K562 (cell line): ENCODE measurements around the gene PAX5. TPM values are rescaled to one million over a fixed set of nuclear protein-coding genes. Genes with fewer than 3 reads are reported as not detected.

Source experiments
- ATAC-seq: fragments of 200-7000 bp; cut with Tn5 transposase; 3 replicates; pipeline ENCODE4 v1.9.1; 2020; ENCODE audit warnings: moderate library complexity
- BruUV-seq: library from RNA; stranded (reverse); fragments of 400-500 nt; replicated peaks from 2 replicates; lab custom pipeline; 2021; lab: Mats Ljungman, UMichigan
- CTCF ChIA-PET: fragments of 300-600 bp; formaldehyde crosslinking; extraction: SDS; loops from one replicate; lab custom pipeline; 2021; ENCODE audit warnings: low intra/inter-chr PET ratio; lab: Yijun Ruan, JAX
- POLR2A ChIA-PET: fragments of 300-600, 350-650 bp; sonication (Branson Sonifier 250); formaldehyde crosslinking; extraction: SDS; loops from one replicate; lab custom pipeline; 2021; ENCODE audit warnings: antibody characterized with exemption, inconsistent platforms; lab: Yijun Ruan, JAX
- DNase-seq, 4 experiments: peaks; one replicate each; pipeline versions ENCODE4 v3.0.0 to v3.0.0-alpha.2; 2011 to 2018; ENCODE audit warnings: low spot score in 3 of 4, mixed read lengths in 3 of 4; ENCODE audit errors: extremely low read depth in 1 of 4
- FAIRE-seq: peaks from 2 replicates; lab custom pipeline; 2011; peaks lifted over from hg19 to GRCh38; lab: Jason Lieb, UNC
- H2AFZ ChIP-seq: 2 replicates; pipeline ENCODE4 v1.6.0; 2011; ENCODE audit warnings: low read depth, low read length, control low read depth, inconsistent platforms
- H3K27ac ChIP-seq: fragments of 200-600 bp; 3 replicates; pipeline ENCODE4 v1.8.0; 2011; ENCODE audit warnings: low read depth, mild to moderate bottlenecking, control low read depth, inconsistent platforms, low read length, moderate library complexity, mixed read lengths; ENCODE audit errors: extremely low read depth
- H3K27me3 ChIP-seq, 2 experiments: fragments of 300-600 bp in 1 of 2; 2 replicates in 1 of 2; 3 replicates in 1 of 2; pipeline versions ENCODE4 v1.6.0 to v1.8.0; 2011; ENCODE audit warnings: inconsistent platforms in 2 of 2, low read length in 2 of 2, mild to moderate bottlenecking in 1 of 2, mixed read lengths in 1 of 2, moderate library complexity in 1 of 2; ENCODE audit not compliant: control insufficient read depth in 2 of 2, insufficient read depth in 2 of 2
- H3K36me3 ChIP-seq: fragments of 300-600 bp; 3 replicates; pipeline ENCODE4 v1.8.0; 2011; ENCODE audit warnings: mild to moderate bottlenecking, low read length, inconsistent platforms; ENCODE audit not compliant: control insufficient read depth, insufficient read depth
- H3K4me1 ChIP-seq, 2 experiments: fragments of 200-600 bp in 1 of 2; replicated peaks in 1 of 2; 2 replicates in 1 of 2; 3 replicates in 1 of 2; pipeline versions ENCODE4 v1.5.1 to v1.8.0; 2011; ENCODE audit warnings: inconsistent platforms in 2 of 2, low read length in 2 of 2, mild to moderate bottlenecking in 1 of 2, mixed read lengths in 1 of 2, moderate library complexity in 1 of 2; ENCODE audit not compliant: control insufficient read depth in 2 of 2, insufficient read depth in 2 of 2
- H3K4me2 ChIP-seq: 2 replicates; pipeline ENCODE4 v1.6.1; 2011; ENCODE audit warnings: low read length, control low read depth, inconsistent platforms, mixed read lengths; ENCODE audit not compliant: insufficient read depth
- H3K4me3 ChIP-seq: fragments of 200-600 bp; sonication (generic), shearing (Covaris generic); 2 replicates; pipeline ENCODE4 v1.5.1; 2016; ENCODE audit warnings: control low read depth, inconsistent platforms
- H3K79me2 ChIP-seq: fragments of 200-600 bp; 3 replicates; pipeline ENCODE4 v1.8.0; 2011; ENCODE audit warnings: low read length, inconsistent platforms; ENCODE audit not compliant: control insufficient read depth, insufficient read depth
- H3K9ac ChIP-seq, 2 experiments: 2 replicates each; pipeline versions ENCODE4 v1.6.0 to v1.6.1; 2011; ENCODE audit warnings: low read depth in 2 of 2, low read length in 2 of 2, control low read depth in 1 of 2, inconsistent platforms in 1 of 2, mild to moderate bottlenecking in 1 of 2, mixed read lengths in 1 of 2; ENCODE audit not compliant: insufficient read depth in 1 of 2
- H3K9me1 ChIP-seq: one replicate; pipeline ENCODE4 v1.6.0; 2011; ENCODE audit warnings: inconsistent platforms, mild to moderate bottlenecking, low read length, moderate library complexity; ENCODE audit not compliant: control insufficient read depth, insufficient read depth
- H3K9me3 ChIP-seq: replicated peaks from 2 replicates; pipeline ENCODE4 v1.5.1; 2011; ENCODE audit warnings: low read depth, low read length, inconsistent platforms; ENCODE audit not compliant: control insufficient read depth, insufficient read depth
- H4K20me1 ChIP-seq: replicated peaks from 2 replicates; pipeline ENCODE4 v1.6.1; 2011; ENCODE audit warnings: low read length, inconsistent platforms, mixed read lengths; ENCODE audit not compliant: control insufficient read depth, insufficient read depth
- BACH1 ChIP-seq: fragments of 200-800 bp; sonication (Bioruptor generic); IDR thresholded peaks from 2 replicates; pipeline ENCODE4 v1.6.1; 2016; ENCODE audit warnings: missing genetic modification characterization, missing compliant biosample characterization
- CHD4 ChIP-seq: fragments of 200-600 bp; sonication (generic); IDR thresholded peaks from 3 replicates; pipeline ENCODE4 v1.6.1; 2012; ENCODE audit warnings: low read depth, mild to moderate bottlenecking, mixed read lengths, low read length, inconsistent platforms; ENCODE audit not compliant: insufficient read depth, insufficient replicate concordance, poor library complexity, severe bottlenecking
- E2F4 ChIP-seq: sonication (generic); formaldehyde crosslinking; IDR thresholded peaks from 2 replicates; pipeline ENCODE4 v1.8.0; 2022; ENCODE audit warnings: mild to moderate bottlenecking, low read depth, missing genetic modification reagents
- EGR1 ChIP-seq: fragments of 450-650 bp; conservative IDR thresholded peaks from 2 replicates; pipeline ENCODE4 v1.6.1; 2017; ENCODE audit warnings: mild to moderate bottlenecking
- MXI1 ChIP-seq: IDR thresholded peaks from 2 replicates; pipeline ENCODE4 v1.6.1; 2011; ENCODE audit warnings: low read depth, mild to moderate bottlenecking, improper control_type of control experiment, low read length
- MYC ChIP-seq, 2 experiments: fragments of 250-450 bp in 1 of 2; sonication (Bioruptor Pico) in 1 of 2; IDR thresholded peaks; 2 replicates each; pipeline versions ENCODE4 v1.5.1 to v1.6.1; 2012 to 2021; ENCODE audit warnings: low read depth in 2 of 2, borderline replicate concordance in 1 of 2, improper control_type of control experiment in 1 of 2, low read length in 1 of 2, mild to moderate bottlenecking in 1 of 2, moderate library complexity in 1 of 2
- PHB2 ChIP-seq: fragments of 450-650 bp; IDR thresholded peaks from 2 replicates; pipeline ENCODE4 v1.6.1; 2017; ENCODE audit warnings: low read depth
- TAF15 ChIP-seq: fragments of 200-400 bp; formaldehyde crosslinking; IDR thresholded peaks from 2 replicates; pipeline ENCODE4 v1.6.1; 2017; ENCODE audit warnings: mild to moderate bottlenecking, low read depth, low read length, moderate library complexity
- USF1 ChIP-seq: sonication (generic); formaldehyde crosslinking; IDR thresholded peaks from 2 replicates; pipeline ENCODE4 v1.9.0; 2022; ENCODE audit warnings: mild to moderate bottlenecking, missing genetic modification reagents
- ZNF707 ChIP-seq: fragments of 250-450 bp; sonication (Bioruptor Pico); conservative IDR thresholded peaks from 2 replicates; pipeline ENCODE4 v1.8.0; 2022; ENCODE audit warnings: inconsistent platforms, mild to moderate bottlenecking, moderate library complexity
- WGBS: fragments of 100-300 bp; shearing (Covaris generic); methylation state at CpG from one replicate; pipeline ENCODE4 v1.1.6; 2016; ENCODE audit warnings: low coverage, mixed read lengths; ENCODE audit not compliant: insufficient coverage; ENCODE audit errors: missing lambda C conversion rate; 5-methylcytosine and 5-hydroxymethylcytosine counted together
- in situ Hi-C: fragments of 300-500 bp; cut with MboI; formaldehyde crosslinking; loops from 4 replicates; pipeline ENCODE4 v1.15.0; 2018; ENCODE audit warnings: inconsistent platforms, mixed read lengths
- intact Hi-C: fragments of 100-400 bp; cut with micrococcal nuclease; formaldehyde crosslinking; loops from 2 replicates; pipeline ENCODE4 v1.14.2; 2022
- polyA plus RNA-seq, 8 experiments: library from polyadenylated mRNA; depleted of rRNA in 4 of 8; stranded (reverse) in 5 of 8; unstranded in 3 of 8; fragments of >200 nt; fragmentation: Nextera tagmentation in 2 of 8; fragmentation: Illumina TruSeq in 1 of 8; extraction: Ambion mirVana in 2 of 8; extraction: Trizol in 1 of 8; gene quantifications; 2 replicates each; pipeline versions ENCODE4 v1.2.1 to v1.2.3, GENCODE V29; 2011 to 2014; ENCODE audit warnings: inconsistent platforms in 1 of 8, missing spikeins in 1 of 8
- total RNA-seq, 7 experiments: library from RNA; depleted of rRNA in 6 of 7; stranded (reverse); fragments of >200 nt in 6 of 7; fragmentation: Illumina TruSeq in 2 of 7; extraction: Trizol in 2 of 7; gene quantifications; 2 replicates each; pipeline versions ENCODE4 v1.2.1 to v1.2.3, GENCODE V29; 2011 to 2021; ENCODE audit warnings: low replicate concordance in 1 of 7

The PAX5 gene
- total and polyA plus RNA-seq, 9 of the 15 experiments (the other 6 are each of a cell fraction or from before 2014, with no cell fraction given): 0.03 to 0.09 TPM; not detected in 7

- no TSS peak for BruUV-seq
- TF ChIP-seq ZNF707: no peak
- no peak for TF ChIP-seq MYC (IDR thresholded peaks at IDR 0.05; ENCODE audit: low read depth, low read length)
- TF ChIP-seq MYC (CRISPR knock-in tag; IDR thresholded peaks at IDR 0.05; ENCODE audit: borderline replicate concordance, low read depth): no peak
- TF ChIP-seq TAF15: no peak
- DNase-seq: no peak
- no peak overlapping the region for H3K4me3 ChIP-seq
- H3K4me2 ChIP-seq: no peak overlapping the region
- in situ Hi-C loops (no loop called here), intact Hi-C loops (no loop called here)
- no peaks in the 10 kb centered on the region for H4K20me1 ChIP-seq
- WGBS: 0% methylated on average over 5 of the region's 7 CpGs
- H3K27me3 ChIP-seq: peaks cover 9 to 52% of the 10 kb centered on the region in 2 experiments; a peak in 4 of 5 replicates
- H3K9ac ChIP-seq: no peak overlapping the region
- H2AFZ ChIP-seq: no peak overlapping the region
- FAIRE-seq: no peak
- no peaks in the 10 kb centered on the region for H3K9me1 ChIP-seq
- H3K27ac ChIP-seq: no peak overlapping the region
- H3K9me3 ChIP-seq: no peaks in the 10 kb centered on the region
- ATAC-seq: no peak
- CTCF ChIA-PET: no interaction called here
- H3K36me3 ChIP-seq: no peaks in the 10 kb centered on the region
- H3K4me1 ChIP-seq: no peaks in the 10 kb centered on the region
- POLR2A ChIA-PET: no interaction called here
- H3K79me2 ChIP-seq: no peaks in the 10 kb centered on the region
These were observed 73.5 kb downstream of the PAX5 start for GRCh38 chr9:36960575-36960955.

- in situ Hi-C loops (no loop called here), intact Hi-C loops (no loop called here)
- H4K20me1 ChIP-seq: no peaks in the 10 kb centered on the region
- no peaks in the 10 kb centered on the region for H3K4me1 ChIP-seq
- no peak overlapping the region for H3K4me2 ChIP-seq
- DNase-seq: no peak
- 0% methylated on average over 11 of the region's 12 CpGs for WGBS
- no peak for ATAC-seq
- H3K36me3 ChIP-seq: no peaks in the 10 kb centered on the region
- POLR2A ChIA-PET: no interaction called here
- no peaks in the 10 kb centered on the region for H3K9me1 ChIP-seq
- no peak overlapping the region for H3K9ac ChIP-seq
- FAIRE-seq: no peak
- CTCF ChIA-PET: no interaction called here
- H3K9me3 ChIP-seq: no peaks in the 10 kb centered on the region
- H3K27me3 ChIP-seq: peaks cover 9 to 46% of the 10 kb centered on the region in 2 experiments; a peak in 4 of 5 replicates
- H2AFZ ChIP-seq: no peak overlapping the region
- no TSS peak for BruUV-seq
- H3K79me2 ChIP-seq: no peaks in the 10 kb centered on the region
- H3K4me3 ChIP-seq: no peak overlapping the region
- no peak overlapping the region for H3K27ac ChIP-seq
- no peak for TF ChIP-seq PHB2
- no peak for TF ChIP-seq E2F4
- no peak for TF ChIP-seq MXI1
- TF ChIP-seq USF1 (CRISPR knock-in tag): no peak
- no peak for TF ChIP-seq CHD4
- no peak for TF ChIP-seq BACH1 (tag)
- no peak for TF ChIP-seq EGR1
These were observed 74.1 kb downstream of the PAX5 start for GRCh38 chr9:36959681-36960574.
